IPS DF 4.7 (cell line): Measurements from ENCODE around the gene SCN2A.

Experiments used
- DNase-seq: peaks from one replicate; pipeline ENCODE4 v3.0.0-alpha.2; 2013; ENCODE audit warnings: low spot score; ENCODE audit errors: extremely low read depth

Gene SCN2A

GRCh38 chr2:165414187-165414586 is 175.0 kb downstream of the SCN2A start:
- DNase-seq = no peak

- no peak for DNase-seq
These were observed 177.8 kb downstream of the SCN2A start for GRCh38 chr2:165417009-165417408.

- DNase-seq = no peak
These were observed 181.0 kb downstream of the SCN2A start for GRCh38 chr2:165420231-165420630.

GRCh38 chr2:165423081-165423480 is 183.9 kb downstream of the SCN2A start:
- no peak for DNase-seq

- no peak for DNase-seq
These were observed 186.3 kb downstream of the SCN2A start for GRCh38 chr2:165425556-165425955.

- no peak for DNase-seq
These were observed 188.5 kb downstream of the SCN2A start for GRCh38 chr2:165427686-165428085.

GRCh38 chr2:165428926-165429325 is 189.7 kb downstream of the SCN2A start:
- no peak for DNase-seq

- DNase-seq = no peak
These were observed 191.8 kb downstream of the SCN2A start for GRCh38 chr2:165431014-165431413.

GRCh38 chr2:165432234-165432966 is 193.2 kb downstream of the SCN2A start:
- DNase-seq = no peak

- no peak for DNase-seq
These were observed 195.8 kb downstream of the SCN2A start for GRCh38 chr2:165434865-165435496.

GRCh38 chr2:165435611-165436010 is 196.4 kb downstream of the SCN2A start:
- no peak for DNase-seq

GRCh38 chr2:165436559-165436958 is 197.3 kb downstream of the SCN2A start:
- no peak for DNase-seq

- DNase-seq = no peak
These were observed 201.2 kb downstream of the SCN2A start for GRCh38 chr2:165440367-165440766.
